Karpas-422 (cell line): ENCODE measurements around the gene RALGAPA2. TPM values are rescaled to one million over a fixed set of nuclear protein-coding genes. Genes with fewer than 3 reads are reported as not detected.
"Not testable (repeated sequence)": the region's sequence is repeated elsewhere in the genome, so short reads cannot be mapped to it uniquely, and the experiment has no call there.

ENCODE experiments used
- DNase-seq: peaks from one replicate; pipeline ENCODE4 v3.0.0-alpha.2; 2015
- H2AFZ ChIP-seq: fragments of 200-600 bp; sonication (generic); 2 replicates; pipeline ENCODE4 v1.6.1; 2014; ENCODE audit warnings: antibody characterized with exemption, low read length, mixed read lengths
- H3K27ac ChIP-seq: fragments of 200-600 bp; sonication (generic); 2 replicates; pipeline ENCODE4 v1.5.1; 2014; ENCODE audit warnings: mild to moderate bottlenecking, low read length, moderate library complexity
- H3K27me3 ChIP-seq: fragments of 200-600 bp; sonication (generic); 2 replicates; pipeline ENCODE4 v1.6.1; 2014; ENCODE audit warnings: low read length, mixed read lengths
- H3K36me3 ChIP-seq: fragments of 200-600 bp; sonication (generic); 2 replicates; pipeline ENCODE4 v1.6.1; 2014; ENCODE audit warnings: low read length, mixed read lengths; ENCODE audit not compliant: insufficient read depth
- H3K4me1 ChIP-seq: fragments of 200-600 bp; sonication (generic); 2 replicates; pipeline ENCODE4 v1.6.1; 2014; ENCODE audit warnings: mild to moderate bottlenecking, low read length, mixed read lengths
- H3K4me2 ChIP-seq: fragments of 200-600 bp; sonication (generic); 2 replicates; pipeline ENCODE4 v1.6.1; 2014; ENCODE audit warnings: low read length, low read depth, mild to moderate bottlenecking; ENCODE audit not compliant: poor library complexity, severe bottlenecking
- H3K4me3 ChIP-seq: fragments of 200-600 bp; sonication (generic); 2 replicates; pipeline ENCODE4 v1.5.1; 2014; ENCODE audit warnings: mild to moderate bottlenecking, antibody characterized with exemption, low read length, mixed read lengths
- H3K79me2 ChIP-seq: fragments of 200-600 bp; sonication (generic); 2 replicates; pipeline ENCODE4 v1.6.1; 2014; ENCODE audit warnings: mild to moderate bottlenecking, low read length, mixed read lengths
- H3K9ac ChIP-seq: fragments of 200-600 bp; sonication (generic); 2 replicates; pipeline ENCODE4 v1.6.0; 2014; ENCODE audit warnings: low read length
- H3K9me2 ChIP-seq: fragments of 200-600 bp; sonication (generic), shearing (Covaris generic); replicated peaks from 2 replicates; pipeline ENCODE4 v1.6.0; 2014; ENCODE audit warnings: mild to moderate bottlenecking, low read length, moderate library complexity; ENCODE audit not compliant: insufficient read depth
- H3K9me3 ChIP-seq: fragments of 300-700, 200-600 bp; sonication (generic); 2 replicates; pipeline ENCODE4 v1.6.1; 2014; ENCODE audit warnings: low read length, mixed read lengths
- H4K20me1 ChIP-seq: fragments of 200-600 bp; sonication (generic); 2 replicates; pipeline ENCODE4 v1.6.1; 2014; ENCODE audit warnings: mild to moderate bottlenecking, antibody characterized with exemption, low read length, low read depth; ENCODE audit not compliant: insufficient read depth
- total RNA-seq: library from RNA; depleted of rRNA; stranded (reverse); fragments of >200 nt; shearing (Covaris generic); gene quantifications from 2 replicates; pipeline ENCODE4 v1.2.3, GENCODE V29; 2014; ENCODE audit warnings: low replicate concordance

Gene RALGAPA2
- total RNA-seq, 1 experiment from 2014 or later = 6.3 TPM

DNA sequence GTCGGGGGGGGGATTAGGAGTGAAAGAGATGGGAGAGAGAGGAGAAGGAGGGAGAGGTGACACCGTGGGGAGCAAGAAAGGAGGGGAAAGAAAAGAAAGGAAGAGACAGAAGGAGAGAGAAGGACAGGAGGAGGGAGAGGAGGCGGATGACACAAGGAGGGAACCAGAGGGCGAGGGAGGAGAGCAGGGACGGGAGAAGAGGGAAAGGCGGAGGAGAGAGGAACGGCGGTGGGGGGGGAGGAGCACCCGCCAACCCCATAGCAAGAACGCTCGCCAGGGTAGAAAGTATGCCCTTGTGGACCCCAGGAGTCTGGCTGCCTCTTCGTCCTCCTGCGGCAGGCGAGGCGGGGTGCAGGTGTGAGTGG is 349.0 kb downstream of the RALGAPA2 start:
- Histone ChIP-seq H4K20me1 (no peaks in the 10 kb centered on the region), H3K79me2 (no peaks in the 10 kb centered on the region), H3K4me3 (no peak overlapping the region), H3K36me3 (no peaks in the 10 kb centered on the region), H3K27me3 (no peaks in the 10 kb centered on the region), H3K9ac (no peak overlapping the region), H3K9me3 (no peaks in the 10 kb centered on the region), H3K9me2 (no peaks in the 10 kb centered on the region), H2AFZ (no peak overlapping the region), H3K27ac (no peak overlapping the region), H3K4me1 (no peaks in the 10 kb centered on the region), H3K4me2 (no peak overlapping the region)
- no peak for DNase-seq

DNA sequence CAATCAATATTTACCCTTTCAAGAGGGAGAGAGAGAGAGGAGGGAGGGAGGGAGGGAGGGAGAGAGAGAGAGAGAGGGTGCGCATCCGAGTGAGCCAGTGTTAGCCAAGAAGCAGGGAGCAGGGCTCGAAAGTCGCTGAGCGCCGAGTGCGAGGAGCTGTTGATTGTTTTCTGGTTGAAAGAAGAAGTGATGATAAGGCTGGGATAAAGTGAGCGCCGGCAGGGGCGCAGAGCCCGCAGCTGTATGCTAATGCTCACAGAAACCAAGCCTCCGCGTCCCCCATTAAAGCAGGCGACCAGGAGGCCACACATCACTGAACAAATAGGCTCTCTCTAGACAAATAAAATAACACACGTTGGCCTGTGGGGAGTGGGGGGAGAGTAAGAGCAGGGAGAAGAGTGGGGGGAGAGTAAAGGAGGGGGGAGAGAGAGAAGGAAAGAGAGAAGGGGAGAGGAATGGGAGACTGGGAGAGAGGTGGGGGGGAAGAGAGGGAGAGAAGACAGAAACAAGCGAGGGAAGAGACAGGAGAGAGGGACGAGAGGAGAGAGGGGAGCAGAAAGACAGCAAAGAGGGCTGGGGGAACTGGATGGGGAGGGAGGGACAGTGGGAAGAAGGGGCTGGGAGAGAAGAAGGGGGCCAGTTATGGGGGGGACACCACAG is 349.5 kb downstream of the RALGAPA2 start:
- Histone ChIP-seq H3K27me3 (no peaks in the 10 kb centered on the region), H3K4me2 (no peak overlapping the region)
- DNase-seq = no peak

DNA sequence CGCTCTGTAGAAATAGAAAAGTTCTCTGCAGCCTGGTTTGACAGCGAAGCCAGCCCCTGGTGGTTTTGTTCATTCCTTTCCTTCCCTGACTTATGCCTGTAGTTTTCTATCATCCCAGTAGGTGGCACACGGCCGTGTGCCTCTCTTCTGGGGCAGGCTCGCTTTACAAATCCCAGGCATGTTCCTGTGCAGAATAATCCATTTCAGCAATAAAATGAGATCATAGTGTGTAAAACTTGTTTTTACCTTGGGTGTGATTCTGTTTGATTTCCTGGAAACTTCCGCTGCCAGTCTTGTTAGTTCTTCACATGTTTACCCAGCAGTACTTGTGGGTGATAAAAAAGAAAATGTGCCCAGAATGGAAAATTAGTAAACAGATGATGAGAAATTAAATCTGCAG is 352.0 kb downstream of the RALGAPA2 start:
- no peaks in the 10 kb centered on the region for H3K9me3 ChIP-seq
- no peaks in the 10 kb centered on the region for H3K27me3 ChIP-seq
- no peak overlapping the region for H3K27ac ChIP-seq
- no peaks in the 10 kb centered on the region for H3K4me1 ChIP-seq
- H3K4me3 ChIP-seq = no peak overlapping the region
- no peak overlapping the region for H3K4me2 ChIP-seq
- no peaks in the 10 kb centered on the region for H4K20me1 ChIP-seq
- H3K9ac ChIP-seq = no peak overlapping the region
- DNase-seq = peak; percentile 74
- no peaks in the 10 kb centered on the region for H3K9me2 ChIP-seq
- no peaks in the 10 kb centered on the region for H3K79me2 ChIP-seq
- no peaks in the 10 kb centered on the region for H3K36me3 ChIP-seq
- H2AFZ ChIP-seq = no peak overlapping the region

More for the DNA sequence above, 349.5 kb downstream of the RALGAPA2 start:
- Histone ChIP-seq H3K36me3 (no peaks in the 10 kb centered on the region), H3K9me3 (no peaks in the 10 kb centered on the region), H3K79me2 (no peaks in the 10 kb centered on the region), H3K4me3 (no peak overlapping the region), H3K9me2 (no peaks in the 10 kb centered on the region), H3K27ac (no peak overlapping the region), H2AFZ (no peak overlapping the region), H3K4me1 (no peaks in the 10 kb centered on the region), H4K20me1 (no peaks in the 10 kb centered on the region), H3K9ac (no peak overlapping the region)

DNA sequence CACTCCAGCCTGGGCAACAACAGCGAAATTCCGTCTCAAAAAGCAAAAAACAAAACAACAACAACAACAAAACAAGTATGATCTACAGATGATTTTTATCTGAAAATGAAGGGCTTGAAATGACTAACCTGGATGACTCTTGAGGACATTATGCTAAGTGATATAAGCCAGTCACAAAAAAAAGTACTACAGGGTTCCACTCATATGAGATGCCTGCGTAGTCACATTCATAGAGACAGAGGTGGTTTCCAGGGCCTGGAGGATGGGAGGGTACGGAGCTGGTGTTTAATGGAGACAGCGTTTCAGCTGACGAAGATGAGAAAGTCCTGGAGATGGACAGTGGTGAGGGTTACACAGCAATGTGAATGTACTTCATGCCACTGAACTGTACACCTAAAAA is 352.8 kb downstream of the RALGAPA2 start:
- Histone ChIP-seq H3K79me2 (no peaks in the 10 kb centered on the region), H3K4me3 (no peak overlapping the region), H3K27me3 (no peaks in the 10 kb centered on the region), H3K9me3 (peaks cover 4% of the 10 kb centered on the region; the same call in 1 of the 2 replicates), H3K4me1 (no peaks in the 10 kb centered on the region), H3K9me2 (no peaks in the 10 kb centered on the region), H3K36me3 (no peaks in the 10 kb centered on the region), H3K27ac (no peak overlapping the region), H3K9ac (no peak overlapping the region), H3K4me2 (no peak overlapping the region), H4K20me1 (no peaks in the 10 kb centered on the region), H2AFZ (no peak overlapping the region)
- no peak for DNase-seq

DNA sequence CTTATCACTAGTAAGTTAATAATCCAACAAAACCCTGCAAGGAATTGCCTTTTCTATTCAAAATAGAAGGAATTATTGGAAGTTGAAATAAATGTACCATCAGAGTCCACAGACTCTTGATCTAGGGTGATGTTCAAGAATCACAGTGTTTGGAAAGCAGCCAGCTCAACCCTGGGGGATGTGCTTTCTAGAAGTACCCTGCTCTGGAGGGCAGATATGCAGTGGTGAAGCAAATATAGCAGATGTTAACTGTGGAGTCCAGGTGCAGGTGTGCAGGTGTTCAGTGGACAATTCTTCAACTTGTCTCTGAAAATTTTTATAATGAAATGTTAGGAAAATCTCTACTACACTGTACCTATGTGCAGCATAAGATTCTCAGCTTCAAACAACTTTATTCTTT is 353.6 kb downstream of the RALGAPA2 start:
- no peak overlapping the region for H3K27ac ChIP-seq
- H3K27me3 ChIP-seq = no peaks in the 10 kb centered on the region
- H3K4me2 ChIP-seq = no peak overlapping the region
- H3K9ac ChIP-seq = no peak overlapping the region
- no peaks in the 10 kb centered on the region for H3K36me3 ChIP-seq
- H3K9me3 ChIP-seq = peaks cover 7% of the 10 kb centered on the region; the same call in 1 of the 2 replicates
- H3K4me1 ChIP-seq = no peaks in the 10 kb centered on the region
- DNase-seq = no peak
- H2AFZ ChIP-seq = no peak overlapping the region
- no peak overlapping the region for H3K4me3 ChIP-seq
- no peaks in the 10 kb centered on the region for H3K9me2 ChIP-seq
- no peaks in the 10 kb centered on the region for H3K79me2 ChIP-seq
- no peaks in the 10 kb centered on the region for H4K20me1 ChIP-seq

DNA sequence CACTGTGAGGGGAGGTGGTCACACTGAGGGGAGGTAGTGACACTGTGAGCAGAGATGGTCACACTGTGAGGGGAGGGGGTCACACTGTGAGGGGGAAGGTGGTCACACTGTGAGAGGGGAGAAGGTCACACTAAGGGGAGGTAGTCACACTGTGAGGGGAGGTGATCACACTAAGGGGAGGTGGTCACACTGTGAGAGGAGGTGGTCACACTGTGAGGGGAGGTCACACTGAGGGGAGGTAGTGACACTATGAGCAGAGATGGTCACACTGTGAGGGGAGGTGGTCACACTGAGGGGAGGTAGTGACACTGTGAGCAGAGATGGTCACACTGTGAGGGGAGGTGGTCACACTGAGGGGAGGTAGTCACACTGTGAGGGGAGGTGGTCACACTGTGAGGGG is 356.9 kb downstream of the RALGAPA2 start:
- H3K9me3 ChIP-seq, H3K9me2 ChIP-seq, H3K9ac ChIP-seq, H2AFZ ChIP-seq, DNase-seq, H3K4me3 ChIP-seq, H3K4me1 ChIP-seq, H3K27me3 ChIP-seq, H3K27ac ChIP-seq, H3K4me2 ChIP-seq, H3K79me2 ChIP-seq, H3K36me3 ChIP-seq, H4K20me1 ChIP-seq: not testable (repeated sequence)

DNA sequence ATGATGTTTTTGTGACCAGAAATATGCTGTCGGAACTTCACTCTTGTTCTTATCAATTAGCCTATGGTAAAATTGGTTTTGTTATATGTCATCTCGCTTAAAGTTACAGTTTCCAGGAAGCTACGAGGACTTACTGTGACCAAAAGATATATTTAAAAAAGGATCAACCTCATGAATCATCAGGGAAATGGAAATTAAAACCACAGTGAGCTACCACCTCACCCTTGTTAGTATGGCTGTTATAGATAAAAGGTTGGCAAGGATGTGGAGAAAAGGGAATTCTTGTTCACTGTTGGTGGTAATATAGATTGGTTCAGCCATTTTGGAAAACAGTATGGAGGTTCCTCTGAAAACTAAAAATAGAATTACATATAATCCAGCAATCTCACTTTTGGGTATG is 358.9 kb downstream of the RALGAPA2 start:
- Histone ChIP-seq H3K9me3 (peaks cover 7% of the 10 kb centered on the region; the same call in 1 of the 2 replicates), H3K4me1 (no peaks in the 10 kb centered on the region), H2AFZ (no peak overlapping the region), H3K4me2 (no peak overlapping the region), H3K9me2 (no peaks in the 10 kb centered on the region), H3K4me3 (no peak overlapping the region), H3K27me3 (no peaks in the 10 kb centered on the region), H3K79me2 (no peaks in the 10 kb centered on the region), H3K9ac (no peak overlapping the region), H3K36me3 (no peaks in the 10 kb centered on the region), H4K20me1 (no peaks in the 10 kb centered on the region), H3K27ac (no peak overlapping the region)
- DNase-seq = no peak

DNA sequence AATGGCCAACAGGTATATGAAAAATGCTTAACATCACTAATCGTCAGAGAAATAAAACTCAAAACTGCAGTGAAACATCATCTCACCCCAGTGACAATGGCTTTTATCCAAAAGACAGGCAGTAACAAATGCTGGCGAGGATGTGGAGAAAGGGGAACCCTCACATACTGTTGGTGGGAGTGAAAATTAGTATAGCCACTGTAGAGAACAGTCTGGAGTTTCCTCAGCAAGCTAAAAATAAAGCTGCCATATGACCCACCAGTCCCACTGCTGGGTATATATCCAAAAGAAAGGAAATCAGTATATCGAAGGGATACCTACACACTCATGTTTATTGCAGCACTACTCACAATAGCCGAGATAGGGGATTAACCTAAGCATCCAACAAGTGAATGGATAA is 368.0 kb downstream of the RALGAPA2 start:
- no peaks in the 10 kb centered on the region for H3K9me3 ChIP-seq
- no peak for DNase-seq
- no peaks in the 10 kb centered on the region for H4K20me1 ChIP-seq
- no peak overlapping the region for H2AFZ ChIP-seq
- H3K9ac ChIP-seq = no peak overlapping the region
- no peaks in the 10 kb centered on the region for H3K79me2 ChIP-seq
- H3K9me2 ChIP-seq = no peaks in the 10 kb centered on the region
- no peaks in the 10 kb centered on the region for H3K27me3 ChIP-seq
- H3K4me3 ChIP-seq = no peak overlapping the region
- H3K36me3 ChIP-seq = no peaks in the 10 kb centered on the region
- no peaks in the 10 kb centered on the region for H3K4me1 ChIP-seq
- H3K27ac ChIP-seq = no peak overlapping the region
- no peak overlapping the region for H3K4me2 ChIP-seq

DNA sequence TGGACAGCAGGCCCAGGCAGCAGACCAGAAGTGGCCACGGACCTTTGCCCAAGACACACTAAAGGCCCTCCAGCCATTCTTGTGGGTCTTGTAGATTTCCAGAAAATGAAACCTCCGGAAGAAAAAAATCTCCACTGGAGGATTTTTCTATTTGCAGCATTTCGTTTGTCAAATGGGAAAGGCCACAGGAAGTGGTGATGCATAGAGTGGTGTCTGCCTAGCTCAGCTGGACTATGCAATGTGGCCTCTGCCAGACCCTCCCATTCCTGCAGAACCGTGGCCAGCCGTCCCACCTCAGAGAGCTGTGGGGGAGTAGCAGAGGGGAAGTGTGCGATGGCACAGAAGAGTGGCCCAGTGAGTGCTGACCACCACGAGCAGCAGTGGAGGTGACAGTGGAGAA is 368.5 kb downstream of the RALGAPA2 start:
- Histone ChIP-seq H3K4me3 (no peak overlapping the region), H3K4me2 (no peak overlapping the region), H4K20me1 (no peaks in the 10 kb centered on the region), H3K9ac (no peak overlapping the region), H3K27me3 (no peaks in the 10 kb centered on the region), H3K9me3 (no peaks in the 10 kb centered on the region), H3K79me2 (no peaks in the 10 kb centered on the region), H3K4me1 (no peaks in the 10 kb centered on the region), H3K27ac (no peak overlapping the region), H2AFZ (no peak overlapping the region), H3K36me3 (no peaks in the 10 kb centered on the region), H3K9me2 (no peaks in the 10 kb centered on the region)
- DNase-seq = no peak
